Esophagus muscularis mucosa (tissue), 4 donors: ENCODE results near the gene EMSY. TPM values are rescaled to one million over a fixed set of nuclear protein-coding genes. Genes with fewer than 3 reads are reported as not detected.

Experiments used
- DNase-seq: peaks from one replicate; pipeline ENCODE4 v3.0.0-alpha.2; 2017; ENCODE audit errors: extremely low spot score
- H3K27ac ChIP-seq, 4 donors: fragments of 200-600 bp; sonication (generic); replicated peaks in 1 of 4; 1 replicate in 3 of 4; 2 replicates in 1 of 4; pipeline ENCODE4 v1.5.1; 2016 to 2019; ENCODE audit warnings: mild to moderate bottlenecking in 1 of 4
- H3K27me3 ChIP-seq, 4 donors: fragments of 200-600 bp; sonication (generic); one replicate each; pipeline versions ENCODE4 v1.5.1 to v1.6.0; 2016 to 2019
- H3K36me3 ChIP-seq, 4 donors: fragments of 200-600 bp; sonication (generic); one replicate each; pipeline ENCODE4 v1.5.1; 2016 to 2019
- H3K4me1 ChIP-seq, 4 donors: fragments of 200-600 bp; sonication (generic); one replicate each; pipeline ENCODE4 v1.5.1; 2016 to 2019
- H3K4me3 ChIP-seq, 4 donors: fragments of 200-600 bp; sonication (generic); 1 replicate in 2 of 4; 2 replicates in 2 of 4; pipeline ENCODE4 v1.5.1; 2016 to 2019; ENCODE audit warnings: mild to moderate bottlenecking in 4 of 4, moderate library complexity in 1 of 4
- H3K9me3 ChIP-seq, 4 donors: fragments of 200-600 bp; sonication (generic); 1 replicate in 3 of 4; 2 replicates in 1 of 4; pipeline ENCODE4 v1.5.1; 2016 to 2019
- CTCF ChIP-seq, 3 experiments: fragments of 200-600 bp in 2 of 3; fragments of 450-650 bp in 1 of 3; sonication (generic) in 2 of 3; IDR thresholded peaks; one replicate each; pipeline ENCODE4 v1.5.1; 2017 to 2019; ENCODE audit warnings: antibody characterized with exemption in 3 of 3, mild to moderate bottlenecking in 2 of 3, moderate library complexity in 1 of 3
- EP300 ChIP-seq: sonication (generic); formaldehyde crosslinking; IDR thresholded peaks from one replicate; pipeline ENCODE4 v1.6.1; 2017; ENCODE audit warnings: antibody characterized with exemption
- POLR2A ChIP-seq: fragments of 450-650 bp; IDR thresholded peaks from one replicate; pipeline ENCODE4 v1.6.1; 2017; ENCODE audit warnings: antibody characterized with exemption, moderate library complexity, mild to moderate bottlenecking, low read depth
- POLR2AphosphoS5 ChIP-seq, 2 donors: sonication (generic); formaldehyde crosslinking; IDR thresholded peaks; one replicate each; pipeline ENCODE4 v1.6.1; 2017; ENCODE audit warnings: antibody characterized with exemption in 2 of 2
- WGBS: methylation state at CpG from one replicate; pipeline ENCODE4 v1.1.5; 2018; 5-methylcytosine and 5-hydroxymethylcytosine counted together
- intact Hi-C: fragments of 100-400 bp; cut with DNase I; formaldehyde crosslinking; loops from one replicate; pipeline ENCODE4 v1.15.1; 2023
- total RNA-seq, 4 donors: library from RNA; depleted of rRNA; stranded (reverse); fragments of >200 nt; gene quantifications; one replicate each; pipeline versions ENCODE4 v1.1.0 to v1.2.1, GENCODE V29; 2016

The EMSY gene
- total RNA-seq, 4 donors from 2014 or later = 17.1 to 34.6 (median 27.6) TPM

GRCh38 chr11:76462317-76462716 lies 17.5 kb downstream of the EMSY start:
- intact Hi-C loops = no loop called here
- Histone ChIP-seq H3K4me1 (no peaks in the 10 kb centered on the region), H3K27ac (no peak overlapping the region), H3K36me3 (peaks cover 14 to 73% (median 36%) of the 10 kb centered on the region in 4 donors), H3K4me3 (no peak overlapping the region), H3K9me3 (no peaks in the 10 kb centered on the region), H3K27me3 (no peaks in the 10 kb centered on the region)
- TF ChIP-seq POLR2A (no peak), CTCF (IDR thresholded peaks at IDR 0.05) (no peak), EP300 (no peak), POLR2AphosphoS5 (IDR thresholded peaks at IDR 0.05) (no peak)
- no peak for DNase-seq

GRCh38 chr11:76465701-76466100 lies 20.9 kb downstream of the EMSY start:
- H3K27ac ChIP-seq = no peak overlapping the region
- DNase-seq = no peak
- no peaks in the 10 kb centered on the region for H3K4me1 ChIP-seq
- intact Hi-C loops = no loop called here
- WGBS = 92% methylated on average over 4 of the region's 4 CpGs
- H3K36me3 ChIP-seq = peaks cover 10 to 71% (median 29%) of the 10 kb centered on the region in 4 donors
- no peaks in the 10 kb centered on the region for H3K27me3 ChIP-seq
- H3K4me3 ChIP-seq = no peak overlapping the region
- no peak for TF ChIP-seq POLR2AphosphoS5 (IDR thresholded peaks at IDR 0.05)
- no peak for TF ChIP-seq POLR2A
- no peak for TF ChIP-seq CTCF (IDR thresholded peaks at IDR 0.05)
- H3K9me3 ChIP-seq = no peaks in the 10 kb centered on the region

- intact Hi-C loops = no loop called here
- TF ChIP-seq POLR2AphosphoS5 (IDR thresholded peaks at IDR 0.05) (no peak), POLR2A (no peak), CTCF (IDR thresholded peaks at IDR 0.05) (no peak)
- Histone ChIP-seq H3K36me3 (peaks cover 10 to 70% (median 27%) of the 10 kb centered on the region in 4 donors), H3K9me3 (no peaks in the 10 kb centered on the region), H3K27ac (no peak overlapping the region), H3K4me3 (no peak overlapping the region), H3K4me1 (no peaks in the 10 kb centered on the region), H3K27me3 (no peaks in the 10 kb centered on the region)
- no peak for DNase-seq
Observed at GRCh38 chr11:76466666-76467065, 21.8 kb downstream of the EMSY start.

GRCh38 chr11:76469141-76469540 lies 24.3 kb downstream of the EMSY start:
- H3K4me3 ChIP-seq = no peak overlapping the region
- no peaks in the 10 kb centered on the region for H3K4me1 ChIP-seq
- no peak overlapping the region for H3K27ac ChIP-seq
- H3K9me3 ChIP-seq = no peaks in the 10 kb centered on the region
- peaks cover 19 to 85% (median 42%) of the 10 kb centered on the region in 4 donors for H3K36me3 ChIP-seq
- DNase-seq = no peak
- no peak for TF ChIP-seq CTCF (IDR thresholded peaks at IDR 0.05)
- TF ChIP-seq EP300 = no peak
- TF ChIP-seq POLR2A = no peak
- no peak for TF ChIP-seq POLR2AphosphoS5 (IDR thresholded peaks at IDR 0.05)
- H3K27me3 ChIP-seq = no peaks in the 10 kb centered on the region
- intact Hi-C loops = no loop called here

GRCh38 chr11:76471382-76471781 lies 26.6 kb downstream of the EMSY start:
- Histone ChIP-seq H3K27me3 (no peaks in the 10 kb centered on the region), H3K4me3 (no peak overlapping the region), H3K36me3 (peaks cover 12 to 75% (median 40%) of the 10 kb centered on the region in 4 donors), H3K4me1 (no peaks in the 10 kb centered on the region), H3K27ac (no peak overlapping the region), H3K9me3 (no peaks in the 10 kb centered on the region)
- TF ChIP-seq CTCF (IDR thresholded peaks at IDR 0.05) (no peak), EP300 (no peak), POLR2A (no peak), POLR2AphosphoS5 (IDR thresholded peaks at IDR 0.05) (no peak)
- intact Hi-C loops = no loop called here
- DNase-seq = no peak
